HG03280 (cell line): ENCODE data around the gene KDM6B.
"Not testable (repeated sequence)": the region's sequence is repeated elsewhere in the genome, so short reads cannot be mapped to it uniquely, and the experiment has no call there.

Source experiments
- ATAC-seq: cut with Tn5 transposase; IDR thresholded peaks from one replicate; pipeline ENCODE4 v1.9.1; 2021; ENCODE audit warnings: mild to moderate bottlenecking, moderate library complexity; ENCODE audit not compliant: unreplicated experiment

KDM6B gene

GRCh38 chr17:7850701-7851437, 16.9 kb downstream of the KDM6B start:
- no peak for ATAC-seq

- peak; percentile 66 for ATAC-seq
These were observed 17.6 kb downstream of the KDM6B start for GRCh38 chr17:7851438-7852261.

- ATAC-seq: no peak
These were observed 18.2 kb downstream of the KDM6B start for GRCh38 chr17:7852262-7852670.

- no peak for ATAC-seq
These were observed 19.1 kb downstream of the KDM6B start for GRCh38 chr17:7852919-7853690.

GRCh38 chr17:7853691-7854038, 19.6 kb downstream of the KDM6B start:
- no peak for ATAC-seq

- no peak for ATAC-seq
These were observed 20.2 kb downstream of the KDM6B start for GRCh38 chr17:7854078-7854777.

- ATAC-seq: no peak
These were observed 21.0 kb downstream of the KDM6B start, which contains the start of gene TMEM88 for GRCh38 chr17:7854851-7855659. TMEM88 (plus strand) TSS chr17:7855066; CDS start chr17:7855075, 9 bp downstream.

GRCh38 chr17:7855660-7856010, 21.6 kb downstream of the KDM6B start:
- ATAC-seq: no peak

- ATAC-seq: no peak
These were observed 22.2 kb downstream of the KDM6B start for GRCh38 chr17:7856011-7856810.

- ATAC-seq: peak; percentile 73
These were observed 23.0 kb downstream of the KDM6B start, which contains the start of gene NAA38 for GRCh38 chr17:7856811-7857712. NAA38 (minus strand) TSS chr17:7857559; CDS start chr17:7857463, 96 bp downstream.

GRCh38 chr17:7857713-7858521, 23.9 kb downstream of the KDM6B start, which contains the start of gene CYB5D1:
CYB5D1 (plus strand) TSS chr17:7858003; CDS start chr17:7858135, 132 bp downstream.
- peak; percentile 34 for ATAC-seq

GRCh38 chr17:7858522-7858810, 24.4 kb downstream of the KDM6B start:
- ATAC-seq: no peak

- ATAC-seq: no peak
These were observed 25.0 kb downstream of the KDM6B start for GRCh38 chr17:7859028-7859427.

- no peak for ATAC-seq
These were observed 28.8 kb downstream of the KDM6B start for GRCh38 chr17:7862692-7863437.

- not testable (repeated sequence) for ATAC-seq
These were observed 30.4 kb downstream of the KDM6B start for GRCh38 chr17:7864384-7864783.

GRCh38 chr17:7864995-7865650, 31.1 kb downstream of the KDM6B start:
- ATAC-seq: no peak
